Activated T-helper 1 cell treated with Interleukin-2 at 50 U/mL for 16 hours (primary cell): ENCODE data around the gene EEF1AKMT1.
"Not testable (repeated sequence)": the region's sequence is repeated elsewhere in the genome, so short reads cannot be mapped to it uniquely, and the experiment has no call there.

Source experiments
- DNase-seq: peaks from one replicate; pipeline ENCODE4 v3.0.0-alpha.2; 2020; ENCODE audit warnings: low read depth

EEF1AKMT1 gene

DNA sequence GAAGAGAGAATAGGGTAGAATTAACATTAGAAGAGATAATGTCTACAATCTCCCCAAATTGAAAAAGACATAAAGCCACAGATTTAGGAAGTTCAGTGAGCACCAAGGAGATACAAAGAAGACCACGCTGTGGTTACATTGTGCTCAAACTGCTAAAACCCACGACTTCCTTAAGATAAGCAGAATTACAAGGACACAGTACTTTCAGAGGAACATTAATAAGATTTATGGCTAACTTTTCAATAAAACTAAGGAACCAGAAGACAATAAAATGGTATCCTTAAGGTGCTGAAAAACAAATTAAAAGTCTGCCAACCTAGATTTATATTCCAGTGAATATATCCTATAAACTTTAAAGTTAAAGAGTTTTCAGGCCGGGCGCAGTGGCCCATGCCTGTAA, 77.7 kb downstream of the EEF1AKMT1 start:
- no peak for DNase-seq

DNA sequence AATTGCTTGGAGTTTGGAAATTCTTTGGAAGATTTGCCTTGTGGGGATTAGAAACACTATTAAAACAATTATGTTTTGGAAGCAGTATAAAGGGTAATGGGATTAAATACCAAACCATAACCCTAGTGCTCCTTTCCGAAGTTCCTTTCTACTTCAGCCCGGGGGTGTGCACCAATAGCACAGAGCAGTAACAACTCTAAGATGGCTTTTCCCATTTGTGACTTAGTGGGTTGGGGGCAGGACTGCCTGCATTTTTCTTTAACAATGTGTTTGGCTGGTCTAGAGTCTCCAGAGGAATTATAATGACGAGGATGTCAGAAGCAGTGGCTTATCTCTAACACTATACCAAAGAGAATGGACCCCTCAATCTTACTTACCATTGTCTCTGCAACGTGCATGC, 82.1 kb downstream of the EEF1AKMT1 start:
- no peak for DNase-seq

DNA sequence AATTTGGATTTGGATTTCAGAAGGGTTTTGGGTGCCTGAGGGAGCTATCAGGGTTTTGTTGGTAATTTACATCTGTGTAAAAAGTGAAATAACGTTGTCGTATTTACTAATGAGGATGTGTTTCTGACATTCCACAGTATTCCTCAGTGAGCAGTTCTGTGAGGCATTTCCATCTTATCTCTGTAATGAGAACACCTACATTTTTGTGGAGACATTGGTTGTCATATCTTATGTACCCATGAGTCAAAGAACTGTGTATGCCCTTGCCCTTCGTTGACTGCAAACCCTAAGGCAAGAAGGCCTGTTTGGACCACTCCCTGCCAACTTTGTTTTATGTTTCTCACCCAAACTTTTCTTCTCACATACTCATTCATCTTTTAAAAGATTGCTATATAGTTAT, 84.5 kb downstream of the EEF1AKMT1 start:
- DNase-seq = no peak

DNA sequence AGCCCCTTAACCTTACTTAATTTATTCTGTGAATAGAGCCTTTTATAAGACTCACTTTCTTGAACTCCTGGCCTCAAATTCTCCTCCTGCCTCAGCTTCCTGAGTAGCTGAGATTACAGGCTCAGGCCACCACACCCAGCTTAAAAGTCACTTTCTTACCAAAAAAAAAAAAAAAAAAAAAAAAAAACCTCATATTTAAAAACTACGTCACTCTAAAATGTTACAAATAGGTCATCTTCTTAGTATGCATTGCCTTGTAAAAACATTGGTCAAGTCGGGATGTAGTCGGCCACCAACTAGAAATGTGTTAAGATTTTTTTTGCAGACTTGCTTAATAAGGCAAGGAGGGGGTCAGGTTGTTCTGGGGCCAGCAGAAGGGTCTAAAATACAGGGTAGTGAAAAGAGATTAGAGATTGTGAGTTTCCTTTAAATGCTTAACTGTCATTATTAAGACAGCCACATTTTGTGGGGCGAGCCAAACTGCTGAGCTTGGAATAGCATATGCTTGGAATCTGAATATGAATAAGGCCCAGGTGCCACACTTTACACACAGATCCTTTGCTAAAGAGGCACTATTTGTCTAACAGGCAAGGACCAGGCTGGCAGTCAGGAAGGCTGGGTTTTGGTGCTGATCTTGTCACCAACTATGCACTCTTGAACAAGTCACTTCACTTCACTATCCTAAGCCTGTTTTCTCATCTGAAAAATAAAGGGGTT, 86.7 kb downstream of the EEF1AKMT1 start:
- no peak for DNase-seq

DNA sequence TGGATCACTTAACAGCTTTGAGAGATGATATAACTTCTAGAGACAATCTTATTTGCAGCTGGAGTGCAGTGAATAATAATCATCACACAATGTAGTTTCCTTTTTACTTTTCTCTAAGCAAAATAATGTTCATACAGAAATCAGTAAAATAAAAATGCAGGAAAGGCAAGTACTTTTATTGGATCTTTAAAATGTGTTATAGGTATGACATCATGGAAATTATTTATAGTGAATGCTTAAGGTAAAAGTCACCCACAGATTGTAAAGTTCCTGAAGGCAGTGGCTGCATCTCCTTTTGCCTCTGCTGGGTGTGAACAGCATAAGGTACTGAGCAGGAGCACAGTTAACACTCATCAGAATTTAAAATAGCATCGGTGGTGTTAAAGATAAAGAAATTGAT, 87.6 kb downstream of the EEF1AKMT1 start:
- no peak for DNase-seq

DNA sequence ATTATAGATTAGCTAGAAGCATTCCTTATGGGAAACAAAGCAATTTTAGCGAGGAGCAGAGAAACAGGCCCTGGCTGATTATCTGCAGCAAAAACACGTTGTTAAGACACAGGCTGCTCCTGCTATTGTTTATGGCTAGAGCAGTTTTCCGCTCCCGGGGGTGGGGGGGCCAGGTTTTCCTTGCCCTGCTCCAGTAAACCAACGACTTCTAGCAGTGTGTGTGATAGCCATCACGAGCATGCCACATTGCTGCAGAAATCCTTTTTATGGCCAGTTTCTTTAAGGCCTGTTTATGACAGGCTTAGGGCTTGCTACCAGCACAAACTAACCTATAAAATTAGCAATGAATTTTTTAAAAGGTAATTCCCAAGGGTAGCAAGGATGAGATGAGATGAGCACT, 88.7 kb downstream of the EEF1AKMT1 start:
- no peak for DNase-seq

DNA sequence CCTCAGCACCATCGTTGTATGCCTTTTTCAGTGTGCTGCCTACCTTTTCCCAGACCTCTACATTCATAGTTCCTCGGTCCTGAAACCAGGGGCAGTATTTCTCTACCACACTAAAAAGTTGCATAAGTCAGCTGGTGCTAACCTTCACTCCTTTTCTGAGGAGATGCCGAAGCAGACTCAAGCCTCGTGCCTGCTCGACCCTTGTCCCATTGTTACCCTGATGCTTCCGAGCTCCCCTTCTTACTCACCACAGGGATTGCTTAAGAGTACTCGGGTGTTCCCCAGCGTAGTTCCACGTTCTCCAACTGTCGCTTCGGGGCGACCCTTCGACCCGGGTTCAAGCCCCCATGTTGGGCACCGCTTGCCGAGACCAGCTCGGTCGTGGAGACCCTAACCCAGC, 89.2 kb downstream of the EEF1AKMT1 start:
- DNase-seq = no peak

DNA sequence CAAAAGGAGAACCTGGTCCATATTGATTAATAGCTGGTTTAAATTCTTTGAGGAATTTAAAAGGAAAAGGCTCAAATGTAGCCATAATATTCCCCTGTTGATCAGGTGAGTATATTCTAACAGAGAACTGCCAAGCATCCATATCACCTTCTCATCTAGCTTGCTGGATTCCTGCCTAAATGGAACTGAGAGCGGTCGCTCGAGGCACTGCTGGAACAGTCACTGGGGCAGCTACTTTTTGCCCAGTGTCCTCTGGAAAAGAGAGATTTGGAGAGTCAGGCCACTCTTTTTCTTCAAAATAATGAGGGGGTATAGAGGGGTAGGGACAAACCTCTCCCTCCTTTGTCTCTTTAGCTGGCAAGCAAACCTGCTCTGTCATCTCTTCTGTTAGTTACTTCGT, 89.7 kb downstream of the EEF1AKMT1 start:
- DNase-seq = no peak

DNA sequence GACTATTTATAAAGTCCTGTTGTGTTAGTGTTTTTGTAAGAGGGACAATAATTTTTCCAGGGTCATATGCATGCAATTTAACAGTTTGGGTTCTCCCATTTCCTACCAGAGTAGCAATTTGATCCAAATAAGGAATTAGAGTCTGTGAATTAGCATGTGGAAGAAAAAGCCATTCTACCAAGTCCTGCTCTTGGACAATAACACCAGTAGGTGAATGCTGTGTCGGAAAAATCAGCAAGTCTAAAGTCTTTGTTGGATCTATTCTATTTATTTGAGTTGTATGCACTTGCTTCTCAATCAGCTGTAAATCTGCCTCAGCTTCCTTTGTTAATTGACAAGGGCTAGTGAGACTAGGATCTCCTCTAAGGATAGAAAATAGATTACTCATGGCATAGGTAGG, 91.7 kb downstream of the EEF1AKMT1 start:
- DNase-seq = no peak

DNA sequence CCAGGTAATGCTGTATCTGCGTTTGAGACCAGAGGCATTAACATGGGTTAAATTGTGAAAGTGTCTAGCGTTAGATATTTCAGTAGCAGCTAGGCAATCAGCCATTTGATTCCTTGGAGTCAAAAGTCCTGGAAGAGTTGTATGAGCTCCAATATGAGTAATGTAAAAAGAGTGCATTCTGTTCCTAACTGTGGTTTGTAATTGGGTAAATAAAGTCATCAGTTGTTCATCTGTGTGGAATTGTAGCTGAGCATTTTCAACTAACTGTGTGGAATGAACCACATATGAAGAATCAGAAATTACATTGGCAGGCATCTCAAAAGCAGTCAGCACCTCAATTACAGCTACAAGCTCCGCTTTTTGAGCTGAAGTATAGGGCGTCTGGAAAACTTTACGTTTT, 92.3 kb downstream of the EEF1AKMT1 start:
- not testable (repeated sequence) for DNase-seq

DNA sequence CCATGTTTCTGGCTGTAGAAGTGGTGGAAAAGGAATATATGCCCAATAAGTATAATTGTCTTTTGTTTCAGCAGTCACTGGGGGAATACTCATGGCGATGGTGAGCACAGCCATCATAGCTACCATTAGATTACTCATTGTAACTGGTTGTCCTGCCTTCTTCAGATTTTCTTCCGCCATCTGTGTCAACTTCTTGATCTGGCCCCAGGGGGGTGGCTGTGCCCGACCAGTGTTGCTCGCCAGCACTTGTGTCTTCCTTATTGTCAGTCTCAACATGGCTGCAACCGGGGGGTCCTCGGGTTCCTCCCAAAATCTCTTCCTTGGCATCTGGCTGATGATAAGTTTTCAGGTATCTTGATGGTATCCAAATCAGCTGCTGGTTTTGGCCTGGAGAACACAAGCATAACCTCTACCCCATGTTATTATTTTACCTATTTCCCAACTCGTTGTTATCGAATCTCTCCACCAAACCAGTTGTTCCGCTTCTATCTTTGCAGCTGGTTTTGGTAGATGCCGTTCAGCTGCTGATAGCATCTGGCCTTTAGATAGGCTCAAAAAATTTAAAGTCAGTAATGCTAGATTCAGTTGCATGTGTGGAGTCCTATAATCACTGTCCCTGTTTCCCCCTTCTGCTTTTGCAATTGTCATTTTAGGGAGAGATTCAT, 93.2 kb downstream of the EEF1AKMT1 start:
- no peak for DNase-seq

DNA sequence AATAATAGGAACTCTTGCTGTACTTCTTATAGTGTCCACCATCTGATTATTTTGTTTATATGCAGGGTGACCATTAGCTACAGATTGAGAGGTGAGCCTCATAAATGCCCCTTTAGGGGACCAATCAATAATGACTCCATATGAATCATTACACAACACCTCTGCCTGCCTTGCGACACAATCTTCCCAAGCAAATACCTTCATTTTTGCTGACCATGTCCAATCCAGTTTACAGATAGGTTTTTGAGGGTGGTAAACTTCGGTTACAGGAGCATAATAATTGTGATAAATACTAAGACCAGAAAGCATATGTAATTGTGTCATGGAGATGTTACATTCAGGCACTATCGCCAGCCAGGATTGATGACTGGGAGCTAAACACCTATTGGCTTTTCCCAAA, 93.9 kb downstream of the EEF1AKMT1 start:
- no peak for DNase-seq
